GM18907 (cell line): ENCODE results near the gene MAPRE2.

Experiments used
- ATAC-seq: cut with Tn5 transposase; IDR thresholded peaks from one replicate; pipeline ENCODE4 v1.9.1; 2021; ENCODE audit warnings: mild to moderate bottlenecking, moderate library complexity; ENCODE audit not compliant: unreplicated experiment

The MAPRE2 gene

GRCh38 chr18:35118641-35119040, 77.4 kb downstream of the MAPRE2 start:
- ATAC-seq, result no peak

- no peak for ATAC-seq
Observed at GRCh38 chr18:35121038-35121437, 79.8 kb downstream of the MAPRE2 start.

GRCh38 chr18:35121531-35121930, 80.3 kb downstream of the MAPRE2 start:
- ATAC-seq, result no peak

GRCh38 chr18:35122586-35123224, 81.5 kb downstream of the MAPRE2 start:
- peak; percentile 94 for ATAC-seq

GRCh38 chr18:35123811-35124210, 82.6 kb downstream of the MAPRE2 start:
- no peak for ATAC-seq

- ATAC-seq, result peak; percentile 47
Observed at GRCh38 chr18:35127201-35127600, 86.0 kb downstream of the MAPRE2 start.

- ATAC-seq, result no peak
Observed at GRCh38 chr18:35128675-35129074, 87.5 kb downstream of the MAPRE2 start.

- no peak for ATAC-seq
Observed at GRCh38 chr18:35130236-35130635, 89.0 kb downstream of the MAPRE2 start.

GRCh38 chr18:35131387-35132020, 90.3 kb downstream of the MAPRE2 start:
- ATAC-seq, result no peak

GRCh38 chr18:35132021-35132902, 91.0 kb downstream of the MAPRE2 start:
- no peak for ATAC-seq

GRCh38 chr18:35134190-35134730, 93.0 kb downstream of the MAPRE2 start:
- ATAC-seq, result no peak

- no peak for ATAC-seq
Observed at GRCh38 chr18:35134791-35135531, 93.7 kb downstream of the MAPRE2 start.

GRCh38 chr18:35136248-35136647, 95.0 kb downstream of the MAPRE2 start:
- ATAC-seq, result no peak

- no peak for ATAC-seq
Observed at GRCh38 chr18:35136885-35137284, 95.7 kb downstream of the MAPRE2 start.

- ATAC-seq, result no peak
Observed at GRCh38 chr18:35137632-35138031, 96.4 kb downstream of the MAPRE2 start.

GRCh38 chr18:35138773-35139172, 97.6 kb downstream of the MAPRE2 start:
- ATAC-seq, result no peak

GRCh38 chr18:35139517-35139916, 98.3 kb downstream of the MAPRE2 start:
- no peak for ATAC-seq

- no peak for ATAC-seq
Observed at GRCh38 chr18:35141077-35141476, 99.9 kb downstream of the MAPRE2 start.

GRCh38 chr18:35141567-35142274, 100.5 kb downstream of the MAPRE2 start:
- peak; percentile 50 for ATAC-seq

- ATAC-seq, result peak; percentile 31
Observed at GRCh38 chr18:35142275-35142615, 101.0 kb downstream of the MAPRE2 start.
